H1 (cell line): ENCODE results near the gene MDK. TPM values are rescaled to one million over a fixed set of nuclear protein-coding genes. Genes with fewer than 3 reads are reported as not detected.

Source experiments
- CTCF ChIA-PET: fragments of 300-600 bp; sonication (Branson Sonifier 250); formaldehyde crosslinking; loops from one replicate; lab custom pipeline; 2021; ENCODE audit not compliant: partially characterized antibody; lab: Charles Lee
- POLR2A ChIA-PET: fragments of 300-600 bp; sonication (Branson Sonifier 250); formaldehyde crosslinking; loops from one replicate; lab custom pipeline; 2021; ENCODE audit warnings: inconsistent platforms; ENCODE audit not compliant: partially characterized antibody; lab: Charles Lee
- DNase-seq, 2 experiments: peaks; one replicate each; pipeline versions ENCODE4 v3.0.0 to v3.0.0-alpha.2; 2010 to 2022; ENCODE audit warnings: low spot score in 2 of 2, low read depth in 1 of 2, mixed read lengths in 1 of 2
- FAIRE-seq: peaks from 2 replicates; lab custom pipeline; 2011; peaks lifted over from hg19 to GRCh38; lab: Jason Lieb, UNC
- H2AFZ ChIP-seq: 2 replicates; pipeline ENCODE4 v1.8.1; 2012; ENCODE audit warnings: low read length, inconsistent platforms
- H2AK5ac ChIP-seq: 2 replicates; pipeline ENCODE4 v1.6.1; 2013; ENCODE audit warnings: low read depth, low read length
- H2BK120ac ChIP-seq: replicated peaks from 2 replicates; pipeline ENCODE3; 2013; ENCODE audit warnings: low read depth, low read length, inconsistent platforms
- H2BK12ac ChIP-seq: 2 replicates; pipeline ENCODE4 v1.6.1; 2013; ENCODE audit warnings: low read depth, low read length
- H2BK15ac ChIP-seq: 2 replicates; pipeline ENCODE4 v1.6.1; 2013; ENCODE audit warnings: low read length
- H2BK20ac ChIP-seq: 2 replicates; pipeline ENCODE4 v1.6.1; 2013; ENCODE audit warnings: low read length
- H2BK5ac ChIP-seq: 2 replicates; pipeline ENCODE4 v1.6.1; 2013; ENCODE audit warnings: low read depth, low read length
- H3K14ac ChIP-seq: 2 replicates; pipeline ENCODE4 v1.6.1; 2013; ENCODE audit warnings: inconsistent platforms; ENCODE audit not compliant: insufficient read length
- H3K18ac ChIP-seq: 2 replicates; pipeline ENCODE4 v1.6.1; 2013; ENCODE audit warnings: low read length; ENCODE audit errors: extremely low read depth
- H3K23ac ChIP-seq: 2 replicates; pipeline ENCODE4 v1.6.1; 2013; ENCODE audit warnings: inconsistent platforms; ENCODE audit not compliant: insufficient read length
- H3K23me2 ChIP-seq: 2 replicates; pipeline ENCODE4 v1.6.1; 2013; ENCODE audit warnings: low read depth, low read length
- H3K27ac ChIP-seq: 2 replicates; pipeline ENCODE4 v1.6.1; 2011; ENCODE audit warnings: low read depth, low read length, inconsistent platforms
- H3K27me3 ChIP-seq, 4 experiments: replicated peaks in 1 of 4; 1 replicate in 1 of 4; 2 replicates in 3 of 4; pipeline versions ENCODE4 v1.6.1 to v1.8.1; 2011 to 2013; ENCODE audit warnings: low read length in 3 of 4, mild to moderate bottlenecking in 3 of 4, inconsistent platforms in 2 of 4, mixed read lengths in 2 of 4, moderate library complexity in 1 of 4; ENCODE audit not compliant: control insufficient read depth in 3 of 4, insufficient read depth in 3 of 4; ENCODE audit errors: extremely low read depth in 1 of 4
- H3K36me3 ChIP-seq, 4 experiments: 2 replicates each; pipeline versions ENCODE4 v1.6.1 to v1.8.1; 2011 to 2013; ENCODE audit warnings: mild to moderate bottlenecking in 4 of 4, low read length in 3 of 4, moderate library complexity in 2 of 4, control low read depth in 1 of 4, inconsistent platforms in 1 of 4; ENCODE audit not compliant: insufficient read depth in 4 of 4, control insufficient read depth in 2 of 4
- H3K4ac ChIP-seq: replicated peaks from 2 replicates; pipeline ENCODE3; 2013; ENCODE audit warnings: low read length, low read depth, mixed read lengths, inconsistent platforms; ENCODE audit not compliant: insufficient read length
- H3K4me1 ChIP-seq, 4 experiments: replicated peaks in 1 of 4; 1 replicate in 1 of 4; 2 replicates in 3 of 4; pipeline versions ENCODE4 v1.6.1 to v1.8.1; 2011 to 2013; ENCODE audit warnings: low read length in 3 of 4, inconsistent platforms in 2 of 4, mixed read lengths in 1 of 4; ENCODE audit not compliant: insufficient read depth in 4 of 4, control insufficient read depth in 3 of 4
- H3K4me2 ChIP-seq, 2 experiments: 2 replicates each; pipeline versions ENCODE4 v1.6.1 to v1.8.1; 2011 to 2013; ENCODE audit warnings: low read depth in 2 of 2, low read length in 2 of 2, control low read depth in 1 of 2, inconsistent platforms in 1 of 2, mild to moderate bottlenecking in 1 of 2; ENCODE audit not compliant: insufficient read depth in 1 of 2
- H3K4me3 ChIP-seq, 4 experiments: fragments of 200-600, 300-600 bp in 1 of 4; sonication (generic), shearing (Covaris generic), sonication (Bioruptor Twin) in 1 of 4; 2 replicates each; pipeline versions ENCODE4 v1.5.1 to v1.8.1; 2011 to 2016; ENCODE audit warnings: low read length in 4 of 4, low read depth in 3 of 4, control low read depth in 2 of 4, inconsistent platforms in 2 of 4, mild to moderate bottlenecking in 2 of 4, mixed read lengths in 1 of 4, moderate library complexity in 1 of 4; ENCODE audit not compliant: insufficient read depth in 2 of 4; ENCODE audit errors: extremely low read depth in 1 of 4
- H3K56ac ChIP-seq: replicated peaks from 2 replicates; pipeline ENCODE3; 2013; ENCODE audit warnings: low read depth, mild to moderate bottlenecking, mixed read lengths, low read length, inconsistent platforms; ENCODE audit not compliant: insufficient read length
- H3K79me1 ChIP-seq: 2 replicates; pipeline ENCODE4 v1.6.1; 2013; ENCODE audit warnings: low read depth, low read length, control low read depth
- H3K79me2 ChIP-seq, 2 experiments: 2 replicates each; pipeline versions ENCODE4 v1.6.1 to v1.8.1; 2012 to 2013; ENCODE audit warnings: low read length in 2 of 2, mild to moderate bottlenecking in 2 of 2, inconsistent platforms in 1 of 2; ENCODE audit not compliant: insufficient read depth in 2 of 2, control insufficient read depth in 1 of 2
- H3K9ac ChIP-seq, 4 experiments: replicated peaks in 1 of 4; 1 replicate in 1 of 4; 2 replicates in 3 of 4; pipeline versions ENCODE4 v1.6.1 to v1.8.1; 2011 to 2013; ENCODE audit warnings: low read depth in 3 of 4, low read length in 3 of 4, control low read depth in 2 of 4, mild to moderate bottlenecking in 2 of 4, moderate library complexity in 2 of 4, inconsistent platforms in 1 of 4; ENCODE audit errors: extremely low read depth in 1 of 4
- H3K9me3 ChIP-seq, 2 experiments: 2 replicates each; pipeline versions ENCODE4 v1.6.1 to v1.8.1; 2012 to 2013; ENCODE audit warnings: mild to moderate bottlenecking in 2 of 2, moderate library complexity in 2 of 2, control low read depth in 1 of 2, inconsistent platforms in 1 of 2, low read depth in 1 of 2, low read length in 1 of 2, mixed read lengths in 1 of 2; ENCODE audit not compliant: insufficient read depth in 2 of 2
- H4K20me1 ChIP-seq, 2 experiments: replicated peaks in 1 of 2; 2 replicates each; pipeline versions ENCODE3 to v1.8.1; 2011 to 2013; ENCODE audit warnings: inconsistent platforms in 2 of 2, low read length in 2 of 2, mild to moderate bottlenecking in 1 of 2; ENCODE audit not compliant: insufficient read depth in 2 of 2, control insufficient read depth in 1 of 2
- H4K5ac ChIP-seq: 2 replicates; pipeline ENCODE4 v1.6.1; 2013; ENCODE audit warnings: low read length, low read depth, mixed read lengths, inconsistent platforms; ENCODE audit not compliant: insufficient read length
- H4K8ac ChIP-seq: 2 replicates; pipeline ENCODE4 v1.8.0; 2013; ENCODE audit warnings: mild to moderate bottlenecking, moderate library complexity, low read length, inconsistent platforms; ENCODE audit not compliant: insufficient read depth; ENCODE audit errors: extremely low read depth
- H4K91ac ChIP-seq: replicated peaks from 2 replicates; pipeline ENCODE3; 2013; ENCODE audit warnings: low read length, mixed read lengths, inconsistent platforms; ENCODE audit not compliant: insufficient read length
- BCL11A ChIP-seq, 2 experiments: IDR thresholded peaks; one replicate each; pipeline ENCODE4 v1.6.1; 2011; ENCODE audit warnings: low read depth in 2 of 2, low read length in 2 of 2, mild to moderate bottlenecking in 2 of 2
- SIN3A ChIP-seq, 2 experiments: IDR thresholded peaks in 1 of 2; conservative IDR thresholded peaks in 1 of 2; 2 replicates each; pipeline ENCODE4 v1.6.1; 2011 to 2012; ENCODE audit warnings: low read length in 2 of 2, improper control_type of control experiment in 1 of 2, low read depth in 1 of 2, mild to moderate bottlenecking in 1 of 2
- SP4 ChIP-seq: IDR thresholded peaks from 2 replicates; pipeline ENCODE4 v1.6.1; 2012; ENCODE audit warnings: low read length, inconsistent platforms
- TBP ChIP-seq: IDR thresholded peaks from 2 replicates; pipeline ENCODE4 v1.6.1; 2011; ENCODE audit warnings: low read depth, low read length, improper control_type of control experiment
- TEAD4 ChIP-seq: IDR thresholded peaks from 2 replicates; pipeline ENCODE4 v1.6.1; 2012; ENCODE audit warnings: low read depth, low read length, inconsistent platforms, mixed read lengths
- WGBS, 2 experiments: shearing (Covaris generic) in 1 of 2; methylation state at CpG; one replicate each; pipeline versions ENCODE4 v1.1.6 to v1.1.7; 2013 to 2015; ENCODE audit warnings: low lambda C conversion rate in 2 of 2, mixed read lengths in 2 of 2, inconsistent platforms in 1 of 2, low coverage in 1 of 2, missing lambda C conversion rate in 1 of 2; ENCODE audit not compliant: insufficient replicate concordance in 2 of 2, insufficient coverage in 1 of 2, insufficient read length in 1 of 2; ENCODE audit errors: extremely low coverage in 1 of 2, missing lambda C conversion rate in 1 of 2; 5-methylcytosine and 5-hydroxymethylcytosine counted together
- polyA plus RNA-seq, 7 experiments: library from polyadenylated mRNA; depleted of rRNA in 3 of 7; stranded (reverse) in 5 of 7; unstranded in 2 of 7; fragments of >200 nt in 5 of 7; fragments of 200-250 nt in 2 of 7; gene quantifications; 1 replicate in 5 of 7; 2 replicates in 1 of 7; 4 replicates in 1 of 7; pipeline versions ENCODE4 v1.2.1 to v1.2.3, GENCODE V29; 2011 to 2013; ENCODE audit warnings: missing spikeins in 2 of 7, mixed read lengths in 2 of 7
- total RNA-seq: library from RNA; stranded (reverse); fragmentation: NEBNext Ultra II Directional; extraction: Animal tissue kit (Norgen Biotek cat#: 25700); gene quantifications from 2 replicates; pipeline ENCODE4 v1.2.1, GENCODE V29; 2021

The MDK gene
- total and polyA plus RNA-seq, 2 of the 8 experiments (the other 6 are each of a cell fraction or from before 2014, with no cell fraction given), result 309 to 606 TPM

- Histone ChIP-seq H2BK15ac (no peak overlapping the region), H2BK20ac (no peak overlapping the region), H3K4me1 (peaks cover 0 to 4% (median 0%) of the 10 kb centered on the region in 4 experiments; a peak in 1 of 7 replicates), H4K5ac (no peak overlapping the region), H4K8ac (no peak overlapping the region), H3K79me1 (no peaks in the 10 kb centered on the region), H3K23me2 (no peaks in the 10 kb centered on the region), H2BK120ac (no peak overlapping the region), H3K14ac (no peak overlapping the region), H2AK5ac (no peak overlapping the region), H3K4ac (no peak overlapping the region), H3K18ac (no peak overlapping the region), H3K9ac (no peak overlapping the region; a peak in 1 of 7 replicates), H3K27me3 (no peaks in the 10 kb centered on the region), H3K56ac (no peak overlapping the region), H3K4me2 (no peak overlapping the region), H3K9me3 (no peaks in the 10 kb centered on the region), H2BK5ac (no peak overlapping the region)
- no peak for DNase-seq
- CTCF ChIA-PET, result interaction anchor here (0.6 to 3.1 kb wide), 9 partner anchors 9 to 117 kb away, joined by 3 to 17 read pairs (median 4); partner anchors contain the start of gene CHRM4
- FAIRE-seq, result no peak
- TF ChIP-seq TEAD4 (no peak), SIN3A (conservative IDR thresholded peaks at IDR 0.05 in 1 of 2, IDR thresholded peaks at IDR 0.05 in 1 of 2; ENCODE audit: low read depth in 1 of 2, low read length in 2 of 2) (no peak), TBP (no peak), SP4 (no peak), BCL11A (IDR thresholded peaks at IDR 0.05; ENCODE audit: low read depth in 2 of 2, low read length in 2 of 2) (no peak)
- TF ChIP-seq, all 59 proteins: peak for 0
- no peak overlapping the region for H3K27ac ChIP-seq
- H3K4me3 ChIP-seq, result no peak overlapping the region
- no peak overlapping the region for H2BK12ac ChIP-seq
- H2AFZ ChIP-seq, result no peak overlapping the region
- H4K91ac ChIP-seq, result no peak overlapping the region
- H4K20me1 ChIP-seq, result no peaks in the 10 kb centered on the region
- no peaks in the 10 kb centered on the region for H3K79me2 ChIP-seq
- H3K36me3 ChIP-seq, result peaks cover 0 to 3% (median 0%) of the 10 kb centered on the region in 4 experiments; a peak in 3 of 8 replicates
- no peak overlapping the region for H3K23ac ChIP-seq
- POLR2A ChIA-PET, result no interaction called here
- WGBS, 2 experiments, result 63% methylated on average over 3 of the region's 3 CpGs; no CpG with 5 or more reads in 1 of the 2 experiments
These were observed 33.4 kb downstream of the MDK start for GRCh38 chr11:46414879-46415278.
